Keratinocyte (primary cell): ENCODE results near the gene ERC2.

Source experiments
- EZH2 ChIP-seq: IDR thresholded peaks from one replicate; pipeline ENCODE4 v1.6.1; 2012; ENCODE audit warnings: inconsistent platforms, mild to moderate bottlenecking, low read length, moderate library complexity
- TF ChIP-seq, protein P1 (sequence below), 3 experiments: IDR thresholded peaks in 1 of 3; conservative IDR thresholded peaks in 1 of 3; optimal IDR thresholded peaks in 1 of 3; 2 replicates in 2 of 3; 3 replicates in 1 of 3; pipeline versions ENCODE3 to v1.5.1; 2011; ENCODE audit warnings: low read length in 3 of 3, mild to moderate bottlenecking in 3 of 3, moderate library complexity in 2 of 3, control low read depth in 1 of 3, inconsistent platforms in 1 of 3; ENCODE audit not compliant: insufficient read depth in 2 of 3; ENCODE audit errors: extremely low read depth in 1 of 3

DNA sequence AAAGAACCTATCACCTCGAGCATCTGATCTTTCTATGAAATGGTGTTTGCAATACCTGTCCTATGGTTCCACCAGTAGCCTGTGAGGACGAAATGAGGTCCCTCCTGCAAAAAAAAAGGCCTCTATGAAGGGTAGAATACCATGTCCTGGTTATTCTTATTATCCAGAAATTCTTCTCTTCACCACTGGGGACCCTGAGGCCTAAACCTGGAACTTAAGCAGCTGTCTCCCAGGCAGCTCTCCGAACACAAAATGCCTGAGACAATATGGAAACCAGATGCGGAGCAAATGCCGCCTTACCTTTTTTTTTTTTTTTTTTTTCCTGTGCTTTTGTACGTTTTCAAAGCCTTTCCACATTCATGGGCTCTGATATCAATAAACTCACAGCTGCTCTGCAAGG is 919.1 kb downstream of the ERC2 start:
- TF ChIP-seq, protein P1, sequence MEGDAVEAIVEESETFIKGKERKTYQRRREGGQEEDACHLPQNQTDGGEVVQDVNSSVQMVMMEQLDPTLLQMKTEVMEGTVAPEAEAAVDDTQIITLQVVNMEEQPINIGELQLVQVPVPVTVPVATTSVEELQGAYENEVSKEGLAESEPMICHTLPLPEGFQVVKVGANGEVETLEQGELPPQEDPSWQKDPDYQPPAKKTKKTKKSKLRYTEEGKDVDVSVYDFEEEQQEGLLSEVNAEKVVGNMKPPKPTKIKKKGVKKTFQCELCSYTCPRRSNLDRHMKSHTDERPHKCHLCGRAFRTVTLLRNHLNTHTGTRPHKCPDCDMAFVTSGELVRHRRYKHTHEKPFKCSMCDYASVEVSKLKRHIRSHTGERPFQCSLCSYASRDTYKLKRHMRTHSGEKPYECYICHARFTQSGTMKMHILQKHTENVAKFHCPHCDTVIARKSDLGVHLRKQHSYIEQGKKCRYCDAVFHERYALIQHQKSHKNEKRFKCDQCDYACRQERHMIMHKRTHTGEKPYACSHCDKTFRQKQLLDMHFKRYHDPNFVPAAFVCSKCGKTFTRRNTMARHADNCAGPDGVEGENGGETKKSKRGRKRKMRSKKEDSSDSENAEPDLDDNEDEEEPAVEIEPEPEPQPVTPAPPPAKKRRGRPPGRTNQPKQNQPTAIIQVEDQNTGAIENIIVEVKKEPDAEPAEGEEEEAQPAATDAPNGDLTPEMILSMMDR (optimal IDR thresholded peaks at IDR 0.05 in 1 of 3, IDR thresholded peaks at IDR 0.05 in 1 of 3, conservative IDR thresholded peaks at IDR 0.05 in 1 of 3; ENCODE audit: extremely low read depth in 1 of 3, insufficient read depth in 2 of 3, low read length in 3 of 3) = peak in 2 of 3 experiments; percentile 22 to 25
- no peak for TF ChIP-seq EZH2
